HG03139 (cell line): ENCODE measurements around the gene DIS3L2.
"Not testable (repeated sequence)": the region's sequence is repeated elsewhere in the genome, so short reads cannot be mapped to it uniquely, and the experiment has no call there.

Experiments used
- ATAC-seq: cut with Tn5 transposase; IDR thresholded peaks from one replicate; pipeline ENCODE4 v1.9.1; 2021; ENCODE audit not compliant: unreplicated experiment

DIS3L2 gene

GRCh38 chr2:232288489-232289030 lies 327.0 kb downstream of the DIS3L2 start:
- ATAC-seq = no peak

- no peak for ATAC-seq
Observed at GRCh38 chr2:232290668-232291067, 329.2 kb downstream of the DIS3L2 start.

GRCh38 chr2:232291343-232291742 lies 329.8 kb downstream of the DIS3L2 start:
- no peak for ATAC-seq

- no peak for ATAC-seq
Observed at GRCh38 chr2:232292395-232293154, 331.1 kb downstream of the DIS3L2 start.

GRCh38 chr2:232293191-232293590 lies 331.7 kb downstream of the DIS3L2 start:
- ATAC-seq = no peak

- no peak for ATAC-seq
Observed at GRCh38 chr2:232295971-232296370, 334.5 kb downstream of the DIS3L2 start.

GRCh38 chr2:232296776-232297525 lies 335.4 kb downstream of the DIS3L2 start:
- no peak for ATAC-seq

- ATAC-seq = no peak
Observed at GRCh38 chr2:232299084-232299483, 337.6 kb downstream of the DIS3L2 start.

- ATAC-seq = no peak
Observed at GRCh38 chr2:232299927-232300674, 338.6 kb downstream of the DIS3L2 start.

GRCh38 chr2:232300894-232301387 lies 339.4 kb downstream of the DIS3L2 start:
- no peak for ATAC-seq

GRCh38 chr2:232304236-232304635 lies 342.7 kb downstream of the DIS3L2 start:
- no peak for ATAC-seq

- ATAC-seq = no peak
Observed at GRCh38 chr2:232306741-232307305, 345.3 kb downstream of the DIS3L2 start.

GRCh38 chr2:232307854-232308253 lies 346.3 kb downstream of the DIS3L2 start:
- no peak for ATAC-seq

- no peak for ATAC-seq
Observed at GRCh38 chr2:232308986-232309385, 347.5 kb downstream of the DIS3L2 start.

GRCh38 chr2:232309592-232309991 lies 348.1 kb downstream of the DIS3L2 start:
- ATAC-seq = no peak

GRCh38 chr2:232310121-232310520 lies 348.6 kb downstream of the DIS3L2 start:
- ATAC-seq = no peak

- no peak for ATAC-seq
Observed at GRCh38 chr2:232310696-232311095, 349.2 kb downstream of the DIS3L2 start.

GRCh38 chr2:232313645-232314044 lies 352.1 kb downstream of the DIS3L2 start:
- not testable (repeated sequence) for ATAC-seq

GRCh38 chr2:232315049-232315922 lies 353.8 kb downstream of the DIS3L2 start:
- peak; percentile 89 for ATAC-seq

- no peak for ATAC-seq
Observed at GRCh38 chr2:232315923-232316299, 354.4 kb downstream of the DIS3L2 start.
